ENCODE data around the gene CNTN5.

CNTN5 gene

GRCh38 chr11:99601179-99601578, 580.4 kb downstream of the CNTN5 start:
- peaks cover 9% of the 10 kb centered on the region for H3K27me3 ChIP-seq (ENCODE audit: insufficient read depth, poor library complexity, severe bottlenecking)
- H3K4me1 ChIP-seq (ENCODE audit: insufficient read depth, poor library complexity, severe bottlenecking), result no peaks in the 10 kb centered on the region
- ATAC-seq (ENCODE audit: low read depth), result no peak
- no peak overlapping the region for H3K27ac ChIP-seq (ENCODE audit: poor library complexity, severe bottlenecking)
- H3K4me3 ChIP-seq (ENCODE audit: severe bottlenecking), result no peak overlapping the region
- no peak for TF ChIP-seq CTCF (IDR thresholded peaks at IDR 0.05; ENCODE audit: poor library complexity, severe bottlenecking)
- no peak for DNase-seq (ENCODE audit: low spot score)
- H3K36me3 ChIP-seq (ENCODE audit: low read depth), result no peaks in the 10 kb centered on the region; the same call in 1 of the 2 replicates
- no peaks in the 10 kb centered on the region for H3K9me3 ChIP-seq (ENCODE audit: severe bottlenecking)

GRCh38 chr11:99614352-99614751, 593.6 kb downstream of the CNTN5 start:
- ATAC-seq (ENCODE audit: low read depth) (no peak), DNase-seq (ENCODE audit: low spot score) (no peak)
- no peak for TF ChIP-seq CTCF (IDR thresholded peaks at IDR 0.05; ENCODE audit: poor library complexity, severe bottlenecking)
- no peaks in the 10 kb centered on the region for H3K27me3 ChIP-seq (ENCODE audit: insufficient read depth, poor library complexity, severe bottlenecking)
- H3K4me1 ChIP-seq (ENCODE audit: insufficient read depth, poor library complexity, severe bottlenecking), result no peaks in the 10 kb centered on the region
- no peak overlapping the region for H3K27ac ChIP-seq (ENCODE audit: poor library complexity, severe bottlenecking)
- no peak overlapping the region for H3K4me3 ChIP-seq (ENCODE audit: severe bottlenecking)
- H3K36me3 ChIP-seq (ENCODE audit: low read depth), result no peaks in the 10 kb centered on the region
- no peaks in the 10 kb centered on the region for H3K9me3 ChIP-seq (ENCODE audit: severe bottlenecking)

DNA sequence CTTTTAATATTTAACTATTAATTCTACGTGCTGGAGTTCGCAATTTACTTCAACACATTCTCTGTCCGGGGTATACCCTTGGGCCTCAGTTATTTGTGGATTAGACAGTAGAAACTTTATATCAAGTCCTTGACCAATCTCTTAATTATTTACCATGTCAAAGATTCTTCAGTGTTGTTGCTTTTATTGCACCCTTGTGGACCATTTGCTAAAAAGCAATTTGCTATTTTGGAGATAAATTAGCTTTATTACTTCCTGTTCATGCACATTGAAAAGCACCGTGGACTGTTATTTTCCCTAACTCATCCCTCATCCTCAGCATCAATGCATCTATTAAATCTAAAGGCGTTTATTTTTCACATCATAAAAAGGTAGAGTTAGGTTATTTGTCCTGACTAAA, 609.9 kb downstream of the CNTN5 start:
- DNase-seq (ENCODE audit: low spot score) (no peak), ATAC-seq (ENCODE audit: low read depth) (no peak)
- TF ChIP-seq CTCF (IDR thresholded peaks at IDR 0.05; ENCODE audit: poor library complexity, severe bottlenecking), result no peak
- Histone ChIP-seq H3K36me3 (ENCODE audit: low read depth) (no peaks in the 10 kb centered on the region), H3K4me3 (ENCODE audit: severe bottlenecking) (no peak overlapping the region), H3K27ac (ENCODE audit: poor library complexity, severe bottlenecking) (no peak overlapping the region), H3K27me3 (ENCODE audit: insufficient read depth, poor library complexity, severe bottlenecking) (no peaks in the 10 kb centered on the region), H3K4me1 (ENCODE audit: insufficient read depth, poor library complexity, severe bottlenecking) (no peaks in the 10 kb centered on the region), H3K9me3 (ENCODE audit: severe bottlenecking) (no peaks in the 10 kb centered on the region)

DNA sequence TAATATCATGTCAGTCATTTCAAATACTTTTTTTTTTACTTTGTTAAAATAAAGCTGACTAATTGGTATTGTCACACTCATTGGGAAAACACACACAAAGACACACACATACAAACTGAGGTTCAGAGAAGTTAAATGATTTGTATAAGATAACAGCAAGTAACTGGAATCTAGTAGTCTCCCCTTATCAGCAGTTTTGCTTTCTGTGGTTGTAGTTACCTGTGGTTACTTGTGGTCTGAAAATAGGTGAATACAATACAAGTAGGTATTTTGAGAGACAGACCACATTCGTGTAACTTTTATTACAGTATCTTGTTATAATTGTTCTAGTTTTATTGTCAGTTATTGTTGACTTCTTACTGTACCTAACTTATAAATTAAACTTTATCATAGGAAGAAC, 610.9 kb downstream of the CNTN5 start:
- Histone ChIP-seq H3K27ac (ENCODE audit: poor library complexity, severe bottlenecking) (no peak overlapping the region), H3K4me1 (ENCODE audit: insufficient read depth, poor library complexity, severe bottlenecking) (no peaks in the 10 kb centered on the region), H3K27me3 (ENCODE audit: insufficient read depth, poor library complexity, severe bottlenecking) (no peaks in the 10 kb centered on the region), H3K9me3 (ENCODE audit: severe bottlenecking) (no peaks in the 10 kb centered on the region), H3K36me3 (ENCODE audit: low read depth) (no peaks in the 10 kb centered on the region), H3K4me3 (ENCODE audit: severe bottlenecking) (no peak overlapping the region)
- TF ChIP-seq CTCF (IDR thresholded peaks at IDR 0.05; ENCODE audit: poor library complexity, severe bottlenecking), result no peak
- no peak for ATAC-seq (ENCODE audit: low read depth)
- no peak for DNase-seq (ENCODE audit: low spot score)

DNA sequence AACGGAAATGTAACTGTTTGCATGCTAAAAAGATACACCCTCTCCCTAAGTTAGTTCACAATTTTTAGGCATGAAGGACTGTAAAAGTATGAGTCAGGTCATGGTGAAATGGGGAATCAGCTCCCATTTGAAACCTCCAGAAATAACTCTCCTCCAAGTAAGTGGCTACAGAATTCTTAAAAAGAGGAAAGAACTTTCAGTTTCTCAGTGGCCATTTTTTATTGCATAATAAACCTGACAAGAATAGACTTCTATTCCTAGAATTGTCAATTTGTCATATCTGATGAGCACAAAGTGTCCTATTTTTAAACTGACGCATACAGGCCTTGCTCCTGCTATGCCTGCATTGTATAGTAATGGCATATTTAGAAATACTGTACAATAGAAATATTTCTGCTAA, 612.2 kb downstream of the CNTN5 start:
- Histone ChIP-seq H3K27ac (ENCODE audit: poor library complexity, severe bottlenecking) (no peak overlapping the region), H3K27me3 (ENCODE audit: insufficient read depth, poor library complexity, severe bottlenecking) (no peaks in the 10 kb centered on the region), H3K9me3 (ENCODE audit: severe bottlenecking) (no peaks in the 10 kb centered on the region), H3K36me3 (ENCODE audit: low read depth) (no peaks in the 10 kb centered on the region), H3K4me3 (ENCODE audit: severe bottlenecking) (no peak overlapping the region), H3K4me1 (ENCODE audit: insufficient read depth, poor library complexity, severe bottlenecking) (no peaks in the 10 kb centered on the region)
- DNase-seq (ENCODE audit: low spot score), result no peak
- no peak for ATAC-seq (ENCODE audit: low read depth)
- no peak for TF ChIP-seq CTCF (IDR thresholded peaks at IDR 0.05; ENCODE audit: poor library complexity, severe bottlenecking)
